ENCODE measurements around the gene CELA2B. TPM values are rescaled to one million over a fixed set of nuclear protein-coding genes. Genes with fewer than 3 reads are reported as not detected.

Gene CELA2B
- total and polyA plus RNA-seq, 2 donors from 2014 or later: not detected

- FAIRE-seq (no peak), DNase-seq (no peak)
- intact Hi-C loops (cut with DNase I): no loop called here
- H3K36me3 ChIP-seq (ENCODE audit: control insufficient read depth in 2 of 3, insufficient read depth in 3 of 3, low read length in 3 of 3): no peaks in the 10 kb centered on the region
- H3K9me3 ChIP-seq (ENCODE audit: control insufficient read depth in 2 of 3, insufficient read depth in 1 of 3, low read length in 3 of 3): no peaks in the 10 kb centered on the region
- peak overlapping the region in 1 of 3 donors; percentile 11 for H3K4me3 ChIP-seq (ENCODE audit: low read length in 3 of 3)
- H3K27ac ChIP-seq (ENCODE audit: low read depth in 2 of 2, low read length in 2 of 2): no peak overlapping the region
- TF ChIP-seq CTCF (IDR thresholded peaks at IDR 0.05; ENCODE audit: borderline replicate concordance, extremely low read depth, insufficient read depth): no peak
- no peaks in the 10 kb centered on the region for H3K27me3 ChIP-seq (ENCODE audit: control insufficient read depth, insufficient read depth, low read length)
- H3K4me1 ChIP-seq (ENCODE audit: control insufficient read depth in 2 of 3, insufficient read depth in 2 of 3, low read depth in 1 of 3, low read length in 3 of 3): no peaks in the 10 kb centered on the region
- no peak overlapping the region for H3K9ac ChIP-seq (ENCODE audit: low read length in 3 of 3)
Measured at GRCh38 chr1:15435239-15436077, 40.4 kb upstream of the CELA2B start.

GRCh38 chr1:15436881-15437442 is 38.9 kb upstream of the CELA2B start:
- FAIRE-seq: no peak
- no peak for TF ChIP-seq CTCF (IDR thresholded peaks at IDR 0.05; ENCODE audit: borderline replicate concordance, extremely low read depth, insufficient read depth)
- Histone ChIP-seq H3K27ac (ENCODE audit: low read depth in 2 of 2, low read length in 2 of 2) (no peak overlapping the region), H3K9ac (ENCODE audit: low read length in 3 of 3) (no peak overlapping the region), H3K9me3 (ENCODE audit: control insufficient read depth in 2 of 3, insufficient read depth in 1 of 3, low read length in 3 of 3) (no peaks in the 10 kb centered on the region), H3K27me3 (ENCODE audit: control insufficient read depth, insufficient read depth, low read length) (no peaks in the 10 kb centered on the region), H3K4me3 (ENCODE audit: low read length in 3 of 3) (no peak overlapping the region), H3K4me1 (ENCODE audit: control insufficient read depth in 2 of 3, insufficient read depth in 2 of 3, low read depth in 1 of 3, low read length in 3 of 3) (no peaks in the 10 kb centered on the region), H3K36me3 (ENCODE audit: control insufficient read depth in 2 of 3, insufficient read depth in 3 of 3, low read length in 3 of 3) (no peaks in the 10 kb centered on the region)
- no peak for DNase-seq
- intact Hi-C loops (cut with DNase I): no loop called here

- Histone ChIP-seq H3K27ac (ENCODE audit: low read depth in 2 of 2, low read length in 2 of 2) (no peak overlapping the region), H3K9me3 (ENCODE audit: control insufficient read depth in 2 of 3, insufficient read depth in 1 of 3, low read length in 3 of 3) (no peaks in the 10 kb centered on the region), H3K4me1 (ENCODE audit: control insufficient read depth in 2 of 3, insufficient read depth in 2 of 3, low read depth in 1 of 3, low read length in 3 of 3) (no peaks in the 10 kb centered on the region), H3K36me3 (ENCODE audit: control insufficient read depth in 2 of 3, insufficient read depth in 3 of 3, low read length in 3 of 3) (no peaks in the 10 kb centered on the region), H3K27me3 (ENCODE audit: control insufficient read depth, insufficient read depth, low read length) (no peaks in the 10 kb centered on the region), H3K4me3 (ENCODE audit: low read length in 3 of 3) (no peak overlapping the region), H3K9ac (ENCODE audit: low read length in 3 of 3) (no peak overlapping the region)
- intact Hi-C loops (cut with DNase I): no loop called here
- TF ChIP-seq CTCF (IDR thresholded peaks at IDR 0.05; ENCODE audit: borderline replicate concordance, extremely low read depth, insufficient read depth): no peak
- DNase-seq: no peak
- FAIRE-seq: no peak
Measured at GRCh38 chr1:15439325-15439724, 36.6 kb upstream of the CELA2B start.
